OCI-LY1 (cell line): ENCODE measurements around the gene ATXN7L1.
"Not testable (repeated sequence)": the region's sequence is repeated elsewhere in the genome, so short reads cannot be mapped to it uniquely, and the experiment has no call there.

Experiments used
- EZH2 ChIP-seq: fragments of 200-600 bp; sonication (generic), shearing (Covaris generic); IDR thresholded peaks from 2 replicates; pipeline ENCODE4 v1.8.0; 2017; ENCODE audit warnings: borderline replicate concordance, mixed run types, mild to moderate bottlenecking, antibody characterized with exemption, low read length, moderate library complexity, mixed read lengths
- TF ChIP-seq, protein P1 (sequence below): fragments of 200-600 bp; sonication (generic), shearing (Covaris generic); IDR thresholded peaks from 2 replicates; pipeline ENCODE4 v1.5.1; 2017; ENCODE audit warnings: mild to moderate bottlenecking, antibody characterized with exemption, low read length, moderate library complexity, mixed read lengths

DNA sequence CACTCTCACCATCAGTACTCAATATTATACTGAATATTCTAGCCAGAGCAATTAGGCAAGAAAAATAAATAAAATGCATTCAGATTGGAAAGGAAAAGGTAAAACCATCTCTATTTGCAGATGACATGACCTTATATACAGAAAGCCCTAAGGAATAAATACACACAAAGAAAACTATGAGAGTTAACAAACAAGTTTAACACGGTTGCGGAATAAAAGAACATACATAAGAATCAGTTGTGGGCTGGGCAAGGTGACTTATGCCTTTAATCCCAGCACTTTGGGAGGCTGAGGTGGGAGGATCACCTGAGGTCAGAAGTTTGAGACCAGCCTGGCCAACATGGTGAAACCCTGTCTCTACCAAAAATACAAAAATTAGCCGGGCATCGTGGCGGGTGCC is 31.7 kb downstream of the ATXN7L1 start:
- TF ChIP-seq, protein P1, sequence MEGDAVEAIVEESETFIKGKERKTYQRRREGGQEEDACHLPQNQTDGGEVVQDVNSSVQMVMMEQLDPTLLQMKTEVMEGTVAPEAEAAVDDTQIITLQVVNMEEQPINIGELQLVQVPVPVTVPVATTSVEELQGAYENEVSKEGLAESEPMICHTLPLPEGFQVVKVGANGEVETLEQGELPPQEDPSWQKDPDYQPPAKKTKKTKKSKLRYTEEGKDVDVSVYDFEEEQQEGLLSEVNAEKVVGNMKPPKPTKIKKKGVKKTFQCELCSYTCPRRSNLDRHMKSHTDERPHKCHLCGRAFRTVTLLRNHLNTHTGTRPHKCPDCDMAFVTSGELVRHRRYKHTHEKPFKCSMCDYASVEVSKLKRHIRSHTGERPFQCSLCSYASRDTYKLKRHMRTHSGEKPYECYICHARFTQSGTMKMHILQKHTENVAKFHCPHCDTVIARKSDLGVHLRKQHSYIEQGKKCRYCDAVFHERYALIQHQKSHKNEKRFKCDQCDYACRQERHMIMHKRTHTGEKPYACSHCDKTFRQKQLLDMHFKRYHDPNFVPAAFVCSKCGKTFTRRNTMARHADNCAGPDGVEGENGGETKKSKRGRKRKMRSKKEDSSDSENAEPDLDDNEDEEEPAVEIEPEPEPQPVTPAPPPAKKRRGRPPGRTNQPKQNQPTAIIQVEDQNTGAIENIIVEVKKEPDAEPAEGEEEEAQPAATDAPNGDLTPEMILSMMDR, result not testable (repeated sequence)
- not testable (repeated sequence) for TF ChIP-seq EZH2
